Astrocyte (in vitro differentiated cells and primary cell): ENCODE measurements around the gene CORO2B.

Source experiments
- EZH2 ChIP-seq: IDR thresholded peaks from 2 replicates; pipeline ENCODE4 v1.6.1; 2012; ENCODE audit warnings: mild to moderate bottlenecking, low read length, inconsistent platforms; ENCODE audit not compliant: insufficient read depth
- TF ChIP-seq, protein P1 (sequence below): IDR thresholded peaks from 2 replicates; pipeline ENCODE4 v1.5.1; 2011; ENCODE audit warnings: low read depth, mild to moderate bottlenecking, inconsistent platforms, low read length, moderate library complexity; ENCODE audit not compliant: insufficient read depth

GRCh38 chr15:68582864-68583263 is 4.1 kb downstream of the CORO2B start:
- no peak for TF ChIP-seq EZH2
- TF ChIP-seq, protein P1, sequence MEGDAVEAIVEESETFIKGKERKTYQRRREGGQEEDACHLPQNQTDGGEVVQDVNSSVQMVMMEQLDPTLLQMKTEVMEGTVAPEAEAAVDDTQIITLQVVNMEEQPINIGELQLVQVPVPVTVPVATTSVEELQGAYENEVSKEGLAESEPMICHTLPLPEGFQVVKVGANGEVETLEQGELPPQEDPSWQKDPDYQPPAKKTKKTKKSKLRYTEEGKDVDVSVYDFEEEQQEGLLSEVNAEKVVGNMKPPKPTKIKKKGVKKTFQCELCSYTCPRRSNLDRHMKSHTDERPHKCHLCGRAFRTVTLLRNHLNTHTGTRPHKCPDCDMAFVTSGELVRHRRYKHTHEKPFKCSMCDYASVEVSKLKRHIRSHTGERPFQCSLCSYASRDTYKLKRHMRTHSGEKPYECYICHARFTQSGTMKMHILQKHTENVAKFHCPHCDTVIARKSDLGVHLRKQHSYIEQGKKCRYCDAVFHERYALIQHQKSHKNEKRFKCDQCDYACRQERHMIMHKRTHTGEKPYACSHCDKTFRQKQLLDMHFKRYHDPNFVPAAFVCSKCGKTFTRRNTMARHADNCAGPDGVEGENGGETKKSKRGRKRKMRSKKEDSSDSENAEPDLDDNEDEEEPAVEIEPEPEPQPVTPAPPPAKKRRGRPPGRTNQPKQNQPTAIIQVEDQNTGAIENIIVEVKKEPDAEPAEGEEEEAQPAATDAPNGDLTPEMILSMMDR, result no peak
